Measurements from ENCODE around the gene DBNDD1.

- TF ChIP-seq POLR2A (IDR thresholded peaks at IDR 0.05), result no peak
- TF ChIP-seq CTCF (IDR thresholded peaks at IDR 0.05), result no peak
These were observed 62.6 kb downstream of the DBNDD1 start for GRCh38 chr16:89956505-89957215.

Data from thyroid gland (tissue), 4 donors.